BLaER1 treated with 17β-estradiol and CSF1 and Interleukin-3, amounts not matched to agents 10 nM and 100 nM (cell line): ENCODE data around the gene NYAP2.

ENCODE experiments used
- H3K27ac ChIP-seq, 11 experiments: shearing (Covaris generic); formaldehyde crosslinking; 2 replicates each; pipeline ENCODE4 v1.8.1; 2022
- H3K27me3 ChIP-seq, 11 experiments: shearing (Covaris generic); formaldehyde crosslinking; 2 replicates each; pipeline ENCODE4 v1.8.1; 2022
- H3K36me3 ChIP-seq, 11 experiments: shearing (Covaris generic); formaldehyde crosslinking; 2 replicates each; pipeline ENCODE4 v1.8.1; 2022
- H3K4me1 ChIP-seq, 10 experiments: shearing (Covaris generic); formaldehyde crosslinking; 2 replicates each; pipeline ENCODE4 v1.8.1; 2022
- H3K4me2 ChIP-seq, 11 experiments: shearing (Covaris generic); formaldehyde crosslinking; 2 replicates each; pipeline ENCODE4 v1.8.1; 2022
- H3K4me3 ChIP-seq, 10 experiments: shearing (Covaris generic); formaldehyde crosslinking; 2 replicates each; pipeline ENCODE4 v1.8.1; 2022
- H3K9ac ChIP-seq, 11 experiments: shearing (Covaris generic); formaldehyde crosslinking; 2 replicates each; pipeline ENCODE4 v1.8.1; 2022
- H3K9me3 ChIP-seq, 11 experiments: shearing (Covaris generic); formaldehyde crosslinking; replicated peaks in 1 of 11; 2 replicates each; pipeline ENCODE4 v1.8.1; 2022
- H4K20me1 ChIP-seq, 11 experiments: shearing (Covaris generic); formaldehyde crosslinking; 2 replicates each; pipeline ENCODE4 v1.8.1; 2022
- Cebpa-rat ChIP-seq, 11 experiments: shearing (Covaris generic); IDR thresholded peaks; 2 replicates each; pipeline ENCODE4 v1.8.1; 2022

Gene NYAP2

DNA sequence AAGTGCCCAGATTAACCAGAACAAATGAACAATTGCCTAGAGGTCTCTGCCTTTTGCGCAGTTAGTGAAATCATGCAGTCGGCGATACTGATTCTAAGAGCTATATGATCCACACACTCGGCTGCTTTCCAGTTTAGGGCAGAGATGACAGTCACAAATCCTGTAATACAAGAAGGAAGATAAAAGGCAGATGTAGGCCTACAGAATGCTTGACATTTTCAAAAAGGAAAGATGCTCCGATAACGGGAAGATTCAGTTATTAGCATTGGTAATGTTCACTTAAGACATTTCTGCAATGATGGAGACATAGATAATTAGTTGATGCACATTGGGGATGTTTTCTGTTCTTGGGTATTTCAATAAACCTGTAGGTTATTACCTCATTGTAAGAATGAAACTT lies 19.5 kb downstream of the NYAP2 start:
- Histone ChIP-seq H3K4me1 (no peaks in the 10 kb centered on the region), H3K4me3 (no peak overlapping the region), H3K27me3 (no peaks in the 10 kb centered on the region), H3K4me2 (no peak overlapping the region), H3K9me3 (no peaks in the 10 kb centered on the region), H3K36me3 (no peaks in the 10 kb centered on the region), H3K27ac (no peak overlapping the region), H4K20me1 (no peaks in the 10 kb centered on the region), H3K9ac (no peak overlapping the region)
- TF ChIP-seq Cebpa-rat (IDR thresholded peaks at IDR 0.05) = no peak

DNA sequence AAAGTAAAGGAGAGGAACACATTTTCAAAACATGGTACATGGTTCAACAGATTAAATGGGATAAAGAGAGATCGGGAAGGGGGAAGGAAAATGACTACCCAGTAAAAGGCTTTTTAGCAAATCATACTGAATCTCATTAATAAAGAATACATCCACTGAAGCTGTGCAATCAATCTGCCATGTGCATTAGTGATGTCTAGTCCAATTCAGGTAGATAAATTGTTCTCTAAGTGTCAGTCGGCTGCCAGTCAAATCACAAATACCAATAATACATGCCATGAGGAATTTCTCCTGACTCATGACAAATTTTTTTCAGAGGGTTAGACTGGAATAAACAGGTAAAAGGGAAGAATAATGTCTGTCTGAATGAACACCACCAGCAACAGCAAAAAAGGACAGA lies 22.6 kb downstream of the NYAP2 start:
- no peak overlapping the region for H3K4me3 ChIP-seq
- H3K4me1 ChIP-seq = no peaks in the 10 kb centered on the region
- H3K9ac ChIP-seq = no peak overlapping the region
- no peaks in the 10 kb centered on the region for H3K9me3 ChIP-seq
- H3K27ac ChIP-seq = no peak overlapping the region
- no peaks in the 10 kb centered on the region for H3K36me3 ChIP-seq
- TF ChIP-seq Cebpa-rat (IDR thresholded peaks at IDR 0.05) = no peak
- no peaks in the 10 kb centered on the region for H4K20me1 ChIP-seq
- H3K4me2 ChIP-seq = no peak overlapping the region
- no peaks in the 10 kb centered on the region for H3K27me3 ChIP-seq

DNA sequence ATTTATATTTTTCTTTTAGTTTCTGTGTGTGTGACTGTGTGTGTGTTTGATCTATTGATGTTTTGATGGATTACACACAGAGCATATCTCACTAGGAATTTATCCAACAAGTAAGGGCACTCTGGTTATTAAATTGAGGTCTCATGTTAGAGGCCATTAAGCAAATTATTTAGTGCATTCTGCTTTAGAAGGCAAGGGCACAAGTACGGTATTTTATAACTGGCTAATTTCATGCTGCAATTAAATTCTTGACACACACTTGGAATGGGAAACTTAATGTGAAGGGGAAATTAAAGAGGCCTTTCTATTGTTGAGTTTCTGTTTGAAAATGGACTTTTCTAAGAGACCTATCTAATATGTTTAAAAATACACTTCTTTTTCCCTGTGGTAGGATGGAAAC lies 25.8 kb downstream of the NYAP2 start:
- H3K27ac ChIP-seq = no peak overlapping the region
- H3K4me2 ChIP-seq = no peak overlapping the region
- H3K9me3 ChIP-seq = no peaks in the 10 kb centered on the region
- H3K9ac ChIP-seq = no peak overlapping the region
- H3K4me3 ChIP-seq = no peak overlapping the region
- no peaks in the 10 kb centered on the region for H3K36me3 ChIP-seq
- H3K4me1 ChIP-seq = no peaks in the 10 kb centered on the region
- no peak for TF ChIP-seq Cebpa-rat (IDR thresholded peaks at IDR 0.05)
- no peaks in the 10 kb centered on the region for H4K20me1 ChIP-seq
- no peaks in the 10 kb centered on the region for H3K27me3 ChIP-seq

DNA sequence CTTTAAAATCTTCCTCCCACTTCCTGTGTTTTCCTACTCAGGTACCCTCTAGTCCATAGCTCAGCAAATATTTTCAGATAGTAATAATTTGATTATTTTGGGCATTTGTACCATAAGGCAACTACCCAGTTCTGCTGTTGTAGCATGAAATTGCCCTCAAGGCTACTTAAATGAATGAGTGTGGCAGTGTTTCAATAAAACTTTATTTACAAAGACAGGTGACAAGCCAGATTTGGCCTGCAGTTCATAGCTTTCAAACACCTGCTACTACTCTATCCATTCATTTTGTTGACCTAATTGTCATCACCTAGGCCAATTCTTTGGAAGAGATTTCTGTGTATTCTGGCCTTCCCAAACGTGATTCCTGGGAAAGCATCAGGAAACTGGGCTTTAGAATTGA lies 28.9 kb downstream of the NYAP2 start:
- Histone ChIP-seq H3K4me1 (no peaks in the 10 kb centered on the region), H3K4me3 (no peak overlapping the region), H3K27me3 (no peaks in the 10 kb centered on the region), H3K36me3 (no peaks in the 10 kb centered on the region), H3K4me2 (no peak overlapping the region), H4K20me1 (no peaks in the 10 kb centered on the region), H3K9ac (no peak overlapping the region), H3K27ac (no peak overlapping the region), H3K9me3 (no peaks in the 10 kb centered on the region)
- no peak for TF ChIP-seq Cebpa-rat (IDR thresholded peaks at IDR 0.05)

DNA sequence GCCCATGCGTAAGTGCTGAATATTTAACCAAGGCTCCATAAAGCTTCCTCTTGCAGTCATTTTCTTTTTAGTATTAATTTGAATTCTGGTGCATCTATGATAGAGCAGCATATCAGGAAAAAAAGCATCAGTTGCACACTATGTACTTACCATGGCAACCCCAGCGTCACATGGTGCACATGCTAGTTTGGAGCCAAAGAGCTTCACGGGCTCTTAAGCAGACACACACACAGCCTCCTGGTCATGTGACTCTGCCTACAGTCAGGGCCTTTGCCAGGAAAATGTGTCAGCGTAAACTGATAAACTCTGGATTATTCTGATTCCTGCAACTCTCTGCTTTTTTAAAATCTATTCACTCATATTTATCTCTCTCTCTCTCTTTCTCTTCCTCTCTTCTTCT lies 30.2 kb downstream of the NYAP2 start:
- H3K4me2 ChIP-seq = no peak overlapping the region
- no peak overlapping the region for H3K27ac ChIP-seq
- H3K36me3 ChIP-seq = no peaks in the 10 kb centered on the region
- no peak overlapping the region for H3K4me3 ChIP-seq
- H3K9me3 ChIP-seq = no peaks in the 10 kb centered on the region
- no peaks in the 10 kb centered on the region for H3K4me1 ChIP-seq
- no peak overlapping the region for H3K9ac ChIP-seq
- no peak for TF ChIP-seq Cebpa-rat (IDR thresholded peaks at IDR 0.05)
- H4K20me1 ChIP-seq = no peaks in the 10 kb centered on the region
- H3K27me3 ChIP-seq = no peaks in the 10 kb centered on the region

DNA sequence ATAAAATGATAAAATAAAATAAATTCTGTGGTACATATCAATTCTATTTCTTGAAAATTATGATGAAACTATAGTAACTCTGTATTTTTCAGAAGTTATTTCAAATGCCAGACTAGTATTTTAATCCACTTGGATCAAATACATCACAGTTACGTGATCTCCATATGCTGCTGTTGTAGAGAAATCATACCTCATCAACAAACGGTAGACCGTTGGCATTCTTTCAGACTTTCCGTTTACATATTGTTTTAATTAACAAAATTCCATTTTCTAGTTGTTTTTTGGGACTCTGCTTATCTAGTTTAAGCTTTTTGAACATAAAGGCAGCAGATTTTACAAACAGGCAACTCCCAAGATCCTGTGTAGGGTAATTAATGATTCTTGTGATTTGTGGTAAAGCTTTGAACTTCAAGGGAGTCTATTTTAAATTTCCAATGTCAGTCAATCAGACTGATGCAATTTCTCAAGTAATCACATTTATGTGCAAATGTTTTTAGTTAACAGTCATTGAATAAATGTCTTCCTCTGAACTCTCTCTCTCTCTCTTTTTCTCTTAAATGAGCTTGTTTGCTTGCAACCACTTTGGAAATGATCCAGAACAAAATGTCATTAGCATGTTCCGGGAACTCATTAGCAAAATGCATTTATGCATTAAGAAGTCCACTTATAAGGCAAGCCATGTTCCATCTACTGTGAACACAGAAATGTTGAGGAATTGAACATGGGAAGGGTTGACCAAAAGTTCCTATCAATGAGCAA lies 31.8 kb downstream of the NYAP2 start:
- no peaks in the 10 kb centered on the region for H3K36me3 ChIP-seq
- no peaks in the 10 kb centered on the region for H3K27me3 ChIP-seq
- no peak overlapping the region for H3K27ac ChIP-seq
- H3K9ac ChIP-seq = no peak overlapping the region
- H3K4me2 ChIP-seq = no peak overlapping the region
- H3K4me1 ChIP-seq = 0 out of 20 replicates have a peak, but pooled peaks cover 0 to 5% (median 0%) of the 10 kb centered on the region in 10 experiments
- no peak overlapping the region for H3K4me3 ChIP-seq
- H3K9me3 ChIP-seq = no peaks in the 10 kb centered on the region
- no peaks in the 10 kb centered on the region for H4K20me1 ChIP-seq
- TF ChIP-seq Cebpa-rat (IDR thresholded peaks at IDR 0.05) = no peak

DNA sequence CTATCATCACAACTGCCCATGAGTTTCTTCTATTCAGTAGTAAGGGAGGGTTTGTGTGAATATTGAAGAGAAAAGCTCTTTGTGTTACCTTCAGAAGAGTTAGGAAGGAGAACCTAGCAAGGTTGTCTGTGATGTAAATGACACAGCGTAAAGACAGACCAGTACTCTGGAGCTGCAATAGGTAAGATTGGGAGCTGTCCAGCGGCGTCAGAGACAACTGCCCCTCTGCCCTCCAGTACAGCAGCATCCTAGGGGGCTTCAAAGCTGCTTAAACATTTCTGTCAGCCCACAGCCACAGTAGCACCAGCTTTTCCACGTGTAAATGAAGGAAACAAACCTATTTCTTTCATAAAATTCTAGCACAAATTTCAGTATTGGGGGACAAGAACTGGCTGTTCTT lies 34.5 kb downstream of the NYAP2 start:
- no peaks in the 10 kb centered on the region for H3K36me3 ChIP-seq
- H3K27ac ChIP-seq = no peak overlapping the region
- H4K20me1 ChIP-seq = no peaks in the 10 kb centered on the region
- H3K4me1 ChIP-seq = 0 out of 20 replicates have a peak, but pooled peaks cover 0 to 5% (median 0%) of the 10 kb centered on the region in 10 experiments
- H3K4me3 ChIP-seq = no peak overlapping the region
- no peaks in the 10 kb centered on the region for H3K27me3 ChIP-seq
- H3K4me2 ChIP-seq = no peak overlapping the region
- TF ChIP-seq Cebpa-rat (IDR thresholded peaks at IDR 0.05) = no peak
- H3K9me3 ChIP-seq = no peaks in the 10 kb centered on the region
- H3K9ac ChIP-seq = no peak overlapping the region

DNA sequence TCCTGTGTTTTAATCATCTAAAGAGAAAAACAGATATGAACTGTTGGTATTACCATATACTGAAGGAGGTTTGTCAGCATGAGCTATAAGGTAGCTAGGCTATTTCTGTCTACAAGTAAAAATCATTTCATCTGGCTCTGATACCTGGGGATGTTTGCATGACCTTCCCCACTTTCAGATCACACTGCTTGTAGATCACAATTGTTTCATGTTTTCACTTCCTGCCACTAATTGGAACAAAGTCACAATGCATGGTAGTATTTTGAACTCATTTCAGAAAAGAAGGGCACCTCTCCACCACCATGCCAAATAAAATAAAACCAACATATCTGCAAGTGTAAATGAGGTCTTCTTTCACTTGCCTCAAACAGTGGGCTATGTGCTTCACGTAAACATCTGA lies 37.8 kb downstream of the NYAP2 start:
- H3K27me3 ChIP-seq = no peaks in the 10 kb centered on the region
- no peaks in the 10 kb centered on the region for H4K20me1 ChIP-seq
- H3K36me3 ChIP-seq = no peaks in the 10 kb centered on the region
- no peak for TF ChIP-seq Cebpa-rat (IDR thresholded peaks at IDR 0.05)
- H3K4me2 ChIP-seq = no peak overlapping the region
- no peak overlapping the region for H3K9ac ChIP-seq
- no peak overlapping the region for H3K27ac ChIP-seq
- H3K4me3 ChIP-seq = no peak overlapping the region
- H3K4me1 ChIP-seq = 0 out of 20 replicates have a peak, but pooled peaks cover 0 to 5% (median 0%) of the 10 kb centered on the region in 10 experiments
- H3K9me3 ChIP-seq = 0 out of 22 replicates have a peak, but pooled peaks cover 0 to under 1% (median 0%) of the 10 kb centered on the region in 11 experiments

DNA sequence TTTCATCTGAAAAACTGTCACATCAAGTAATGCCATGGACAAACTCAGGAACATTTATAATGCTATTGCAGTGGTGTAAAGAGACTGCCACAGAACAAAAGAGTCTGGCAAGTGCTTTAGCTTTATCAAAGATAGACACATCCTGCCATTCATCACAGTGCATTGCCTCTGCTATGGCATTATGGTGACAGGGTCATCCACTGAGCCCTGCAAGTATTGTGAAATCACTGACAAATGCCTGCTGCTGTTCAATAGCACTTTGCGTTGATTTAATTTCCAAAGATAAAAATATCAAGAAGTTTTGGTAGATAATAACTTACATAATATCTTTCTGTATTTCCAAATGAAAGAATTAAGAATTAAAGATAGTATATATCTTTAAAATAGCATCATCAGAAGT lies 38.7 kb downstream of the NYAP2 start:
- H4K20me1 ChIP-seq = no peaks in the 10 kb centered on the region
- no peaks in the 10 kb centered on the region for H3K27me3 ChIP-seq
- 0 out of 20 replicates have a peak, but pooled peaks cover 0 to 8% (median 0%) of the 10 kb centered on the region in 10 experiments for H3K4me1 ChIP-seq
- TF ChIP-seq Cebpa-rat (IDR thresholded peaks at IDR 0.05) = peak in 2 of 11 experiments; percentile 15 to 48; a peak in 1 of 22 replicates
- H3K4me3 ChIP-seq = no peak overlapping the region
- H3K4me2 ChIP-seq = no peak overlapping the region
- H3K9me3 ChIP-seq = peaks cover 0 to 7% (median 4%) of the 10 kb centered on the region in 11 experiments; a peak in 3 of 22 replicates
- H3K27ac ChIP-seq = no peak overlapping the region
- no peak overlapping the region for H3K9ac ChIP-seq
- H3K36me3 ChIP-seq = no peaks in the 10 kb centered on the region

DNA sequence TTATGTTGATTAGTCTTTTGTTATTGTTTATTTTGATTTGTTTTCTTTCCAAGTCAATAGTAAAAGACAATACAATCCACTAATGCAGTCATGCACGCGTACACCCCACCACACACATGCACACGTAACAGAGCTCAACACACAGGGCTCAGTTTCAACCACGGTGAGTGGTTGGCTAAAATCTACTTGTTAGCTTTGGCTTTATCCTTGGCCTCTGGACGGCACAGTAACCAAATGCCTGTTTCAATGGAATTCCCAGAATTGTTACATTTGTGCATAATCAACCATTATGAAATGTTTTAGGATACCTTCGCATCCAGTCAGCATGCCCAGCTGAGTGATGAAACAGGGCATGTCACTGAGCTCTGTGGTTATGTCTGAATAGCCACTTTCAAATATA lies 53.2 kb downstream of the NYAP2 start:
- Histone ChIP-seq H3K4me3 (no peak overlapping the region), H3K9me3 (no peaks in the 10 kb centered on the region), H3K9ac (no peak overlapping the region), H3K4me2 (no peak overlapping the region), H3K4me1 (peaks cover 0 to under 1% (median 0%) of the 10 kb centered on the region in 10 experiments; a peak in 3 of 20 replicates), H3K27me3 (no peaks in the 10 kb centered on the region), H3K36me3 (no peaks in the 10 kb centered on the region), H4K20me1 (no peaks in the 10 kb centered on the region), H3K27ac (no peak overlapping the region)
- TF ChIP-seq Cebpa-rat (IDR thresholded peaks at IDR 0.05) = no peak
